OCI-LY7 (cell line): ENCODE results near the gene ANKRD11. TPM values are rescaled to one million over a fixed set of nuclear protein-coding genes. Genes with fewer than 3 reads are reported as not detected.
"Not testable (repeated sequence)": the region's sequence is repeated elsewhere in the genome, so short reads cannot be mapped to it uniquely, and the experiment has no call there.

Experiments
- BruUV-seq: library from RNA; stranded (reverse); fragments of 400-500 nt; replicated peaks from 2 replicates; lab custom pipeline; 2021; lab: Mats Ljungman, UMichigan
- CTCF ChIA-PET: fragments of 300-600 bp; sonication (Branson Sonifier 250); formaldehyde crosslinking; loops from one replicate; lab custom pipeline; 2022; ENCODE audit warnings: antibody characterized with exemption; ENCODE audit not compliant: unreplicated experiment; lab: Charles Lee
- POLR2A ChIA-PET: fragments of 300-600 bp; sonication (Branson Sonifier 250); formaldehyde crosslinking; loops from one replicate; lab custom pipeline; 2022; ENCODE audit warnings: antibody characterized with exemption; lab: Charles Lee
- DNase-seq: peaks from one replicate; pipeline ENCODE4 v3.0.0-alpha.2; 2015; ENCODE audit warnings: low spot score
- H2AFZ ChIP-seq: fragments of 200-600 bp; sonication (generic), shearing (Covaris generic); 2 replicates; pipeline ENCODE4 v1.6.1; 2014; ENCODE audit warnings: mild to moderate bottlenecking, antibody characterized with exemption, low read length, moderate library complexity
- H3K27ac ChIP-seq: fragments of 200-600 bp; sonication (generic); 2 replicates; pipeline ENCODE4 v1.5.1; 2014; ENCODE audit warnings: mixed run types, low read depth, mild to moderate bottlenecking, moderate library complexity, low read length, inconsistent platforms; ENCODE audit not compliant: poor library complexity, severe bottlenecking
- H3K36me3 ChIP-seq: fragments of 200-600 bp; sonication (generic); 2 replicates; pipeline ENCODE4 v1.6.1; 2014; ENCODE audit warnings: mild to moderate bottlenecking, antibody characterized with exemption, low read length, moderate library complexity, mixed read lengths; ENCODE audit not compliant: insufficient read depth
- H3K4me1 ChIP-seq: fragments of 200-600 bp; sonication (generic); 2 replicates; pipeline ENCODE4 v1.5.1; 2014; ENCODE audit warnings: mild to moderate bottlenecking, low read length; ENCODE audit not compliant: insufficient read depth, poor library complexity, severe bottlenecking
- H3K4me2 ChIP-seq: fragments of 200-600 bp; sonication (generic); 2 replicates; pipeline ENCODE4 v1.6.1; 2014; ENCODE audit warnings: mild to moderate bottlenecking, low read length
- H3K4me3 ChIP-seq: fragments of 200-600 bp; sonication (generic); 2 replicates; pipeline ENCODE4 v1.5.1; 2014; ENCODE audit warnings: mild to moderate bottlenecking, low read depth, low read length; ENCODE audit not compliant: poor library complexity, severe bottlenecking
- H3K79me2 ChIP-seq: fragments of 200-600 bp; sonication (generic); 2 replicates; pipeline ENCODE4 v1.6.1; 2016; ENCODE audit warnings: low read depth, mild to moderate bottlenecking, low read length, moderate library complexity, mixed read lengths; ENCODE audit not compliant: insufficient read depth
- H3K9me2 ChIP-seq: fragments of 200-600 bp; sonication (generic); 2 replicates; pipeline ENCODE4 v1.6.1; 2016; ENCODE audit warnings: mild to moderate bottlenecking, low read length, mixed read lengths; ENCODE audit not compliant: insufficient read depth
- H3K9me3 ChIP-seq: fragments of 200-600 bp; sonication (generic); 2 replicates; pipeline ENCODE4 v1.6.1; 2014; ENCODE audit warnings: mild to moderate bottlenecking, mixed run types, low read length, mixed read lengths
- H4K20me1 ChIP-seq: fragments of 200-600 bp; sonication (generic); 2 replicates; pipeline ENCODE4 v1.6.1; 2014; ENCODE audit warnings: mild to moderate bottlenecking, antibody characterized with exemption, low read length, moderate library complexity, mixed read lengths; ENCODE audit not compliant: insufficient read depth
- CTCF ChIP-seq: fragments of 200-600 bp; sonication (generic); conservative IDR thresholded peaks from 2 replicates; pipeline ENCODE4 v1.5.1; 2014; ENCODE audit warnings: mild to moderate bottlenecking, antibody characterized with exemption, low read length, moderate library complexity, mixed read lengths
- EZH2phosphoT487 ChIP-seq: fragments of 200-600 bp; sonication (generic); IDR thresholded peaks from 2 replicates; pipeline ENCODE4 v1.6.1; 2018; ENCODE audit warnings: low read depth, borderline replicate concordance, mild to moderate bottlenecking, mixed run types, antibody characterized with exemption, low read length, moderate library complexity, mixed read lengths
- intact Hi-C: fragments of 100-400 bp; cut with micrococcal nuclease; formaldehyde crosslinking; loops from one replicate; pipeline ENCODE4 v1.10.0; 2022; ENCODE audit not compliant: unreplicated experiment
- total RNA-seq, 2 experiments: library from RNA; depleted of rRNA in 1 of 2; stranded (reverse); fragments of >200 nt in 1 of 2; shearing (Covaris generic) in 1 of 2; gene quantifications; 2 replicates each; pipeline ENCODE4 v1.2.3, GENCODE V29; 2014 to 2022

The ANKRD11 gene
- total RNA-seq, 2 experiments from 2014 or later: 89.1 to 251 TPM

- peak overlapping the region; percentile 16; the same call in 1 of the 2 replicates for H3K4me2 ChIP-seq
- BruUV-seq: no TSS peak
- intact Hi-C loops: no loop called here
- CTCF ChIA-PET: no interaction called here
- H3K36me3 ChIP-seq: peaks cover 4% of the 10 kb centered on the region
- H3K4me1 ChIP-seq: peaks cover 63% of the 10 kb centered on the region
- H4K20me1 ChIP-seq: peaks cover 16% of the 10 kb centered on the region; the same call in 1 of the 2 replicates
- H2AFZ ChIP-seq: no peak overlapping the region
- H3K9me2 ChIP-seq: no peaks in the 10 kb centered on the region
- H3K4me3 ChIP-seq: no peak overlapping the region
- H3K79me2 ChIP-seq: peaks cover 98% of the 10 kb centered on the region
- DNase-seq: no peak
- TF ChIP-seq EZH2phosphoT487 (no peak), CTCF (no peak)
- POLR2A ChIA-PET: interaction anchor here (0.7 kb wide), 1 partner anchor 21 kb away, joined by 7 read pairs; no protein-coding TSS in a partner anchor
- H3K27ac ChIP-seq: peak overlapping the region; percentile 37
- H3K9me3 ChIP-seq: no peaks in the 10 kb centered on the region
Observed at GRCh38 chr16:89334461-89334860, 155.9 kb downstream of the ANKRD11 start.

GRCh38 chr16:89334050-89334449, 156.3 kb downstream of the ANKRD11 start:
- intact Hi-C loops: no loop called here
- ChIA-PET CTCF (no interaction called here), POLR2A (interaction anchor here (0.5 to 0.7 kb wide), 2 partner anchors 21 to 367 kb away, joined by 5 to 7 read pairs; partner anchors contain the start of gene SPATA2L)
- H4K20me1 ChIP-seq: peaks cover 15% of the 10 kb centered on the region; the same call in 1 of the 2 replicates
- H3K27ac ChIP-seq: peak overlapping the region; percentile 37
- H3K4me2 ChIP-seq: peak overlapping the region; percentile 61; the same call in 1 of the 2 replicates
- peaks cover 7% of the 10 kb centered on the region for H3K36me3 ChIP-seq
- BruUV-seq: no TSS peak
- no peaks in the 10 kb centered on the region for H3K9me3 ChIP-seq
- no peaks in the 10 kb centered on the region for H3K9me2 ChIP-seq
- H2AFZ ChIP-seq: no peak overlapping the region
- no peak for DNase-seq
- peaks cover 98% of the 10 kb centered on the region for H3K79me2 ChIP-seq
- H3K4me1 ChIP-seq: peaks cover 63% of the 10 kb centered on the region
- no peak overlapping the region for H3K4me3 ChIP-seq
- TF ChIP-seq EZH2phosphoT487: no peak
- no peak for TF ChIP-seq CTCF

GRCh38 chr16:89333401-89334001, 156.9 kb downstream of the ANKRD11 start:
- peaks cover 11% of the 10 kb centered on the region; the same call in 1 of the 2 replicates for H4K20me1 ChIP-seq
- DNase-seq: peak; percentile 64
- peak overlapping the region; percentile 61 for H3K4me2 ChIP-seq
- peaks cover 11% of the 10 kb centered on the region for H3K36me3 ChIP-seq
- peaks cover 98% of the 10 kb centered on the region for H3K79me2 ChIP-seq
- peak; percentile 79 for TF ChIP-seq CTCF
- H3K9me2 ChIP-seq, BruUV-seq, H3K4me3 ChIP-seq, CTCF ChIA-PET, H3K9me3 ChIP-seq, H2AFZ ChIP-seq: not testable (repeated sequence)
- H3K4me1 ChIP-seq: peaks cover 63% of the 10 kb centered on the region
- H3K27ac ChIP-seq: peak overlapping the region; percentile 37
- POLR2A ChIA-PET: interaction anchor here (0.5 kb wide), 1 partner anchor 368 kb away, joined by 5 read pairs; the partner anchor contains the start of gene SPATA2L
- intact Hi-C loops: loop anchor here (1.0 to 2.0 kb wide), 3 partner anchors 155 to 224 kb away; partner anchors contain the start of gene SPG7
